Activated CD4-positive, alpha-beta T cell treated with anti-CD3 and anti-CD28 coated beads for 24 hours (primary cell): ENCODE results near the gene MAPK6.
"Not testable (repeated sequence)": the region's sequence is repeated elsewhere in the genome, so short reads cannot be mapped to it uniquely, and the experiment has no call there.

Source experiments
- DNase-seq, 2 donors: peaks; one replicate each; pipeline ENCODE4 v3.0.0-alpha.2; 2020; ENCODE audit warnings: low read depth in 2 of 2

Gene MAPK6

DNA sequence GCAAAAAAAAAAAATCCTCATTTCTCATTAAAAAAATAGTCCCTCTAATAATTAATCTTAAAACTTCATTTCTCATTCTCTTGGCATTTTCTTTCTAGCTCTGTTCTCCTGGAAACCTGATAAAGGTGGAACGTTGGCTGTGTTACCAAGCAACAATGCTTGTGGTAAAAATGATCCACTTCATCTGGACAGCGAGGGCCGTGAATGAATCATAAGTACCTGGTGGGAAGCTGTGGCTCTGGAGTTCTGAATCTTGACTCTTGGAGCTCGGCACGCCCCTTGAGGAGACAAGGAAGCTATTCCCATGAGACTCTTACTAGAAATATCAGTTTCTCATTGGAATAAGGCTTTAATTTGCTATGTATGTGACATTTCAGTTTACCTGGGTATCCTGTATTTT is 61.0 kb downstream of the MAPK6 start:
- DNase-seq: no peak

DNA sequence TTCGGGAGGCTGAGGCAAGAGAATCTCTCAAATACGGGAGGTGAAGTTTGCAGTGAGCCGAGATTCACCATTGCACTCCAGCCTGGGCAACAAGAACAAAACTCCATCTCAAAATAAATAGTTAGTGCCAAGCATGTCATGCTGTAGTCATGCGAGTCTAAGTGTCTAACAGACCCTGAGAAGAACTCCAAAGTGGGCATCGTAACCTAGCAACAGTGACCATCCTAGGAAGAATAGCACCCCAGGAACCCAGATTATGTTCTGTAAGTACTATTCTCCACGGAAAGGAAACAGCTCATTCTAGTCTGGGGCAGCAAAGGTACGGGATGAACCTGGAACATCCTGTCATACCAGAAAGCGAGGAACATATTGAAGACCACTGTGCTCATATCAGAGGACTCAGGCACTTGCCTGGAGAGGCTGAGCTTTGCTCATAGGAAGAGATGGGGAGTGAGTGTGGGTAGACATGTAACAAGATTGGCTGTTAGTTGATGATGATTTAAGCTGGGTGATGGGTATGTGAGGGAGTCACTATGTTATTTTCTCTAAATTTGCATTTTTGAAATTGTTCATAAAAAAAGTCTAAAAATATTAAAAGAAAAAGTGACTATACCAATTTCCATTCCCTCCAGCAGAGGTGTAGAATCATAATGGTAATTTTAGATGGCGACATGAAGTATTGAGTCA is 61.8 kb downstream of the MAPK6 start:
- DNase-seq: no peak

DNA sequence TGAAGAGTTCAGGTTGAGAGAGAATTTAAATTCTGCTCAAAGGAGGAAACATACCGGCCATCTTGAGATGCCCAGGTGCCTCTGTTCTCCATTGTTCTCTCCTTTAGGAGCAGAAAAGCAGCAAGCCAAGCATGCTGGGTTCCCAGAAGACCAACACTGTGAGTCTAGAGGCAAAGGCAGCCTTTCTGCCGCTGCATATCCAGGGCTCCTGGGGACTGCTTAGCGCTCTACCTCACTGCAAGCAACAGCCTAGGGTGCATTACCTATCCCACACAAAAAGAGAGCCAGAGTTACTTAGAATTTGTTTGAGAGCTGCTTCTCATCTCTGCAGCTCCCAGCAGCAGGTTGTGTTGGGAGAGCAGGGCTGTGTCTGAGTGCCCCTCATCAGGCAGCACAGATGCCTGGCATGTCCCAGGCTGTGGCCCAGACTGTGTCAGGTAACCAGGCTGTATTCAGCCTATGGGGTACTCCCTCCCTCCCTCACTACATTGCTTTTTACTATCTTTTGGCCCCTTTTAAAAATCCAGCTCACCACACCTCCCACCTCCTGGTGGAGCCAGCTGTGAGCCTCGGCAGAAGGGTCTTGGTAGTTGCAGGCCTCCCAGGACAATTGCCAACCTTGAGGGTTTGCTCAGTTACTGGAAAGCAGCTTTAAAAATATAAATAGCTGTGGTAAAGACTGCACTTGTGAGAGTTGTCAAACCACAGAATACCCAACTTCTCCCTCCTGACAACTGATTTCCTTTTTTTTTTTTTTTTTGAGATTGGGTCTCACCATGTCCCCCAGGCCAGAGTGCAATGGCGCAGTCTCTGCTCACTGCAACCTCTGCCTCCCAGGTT is 63.4 kb downstream of the MAPK6 start:
- no peak for DNase-seq

DNA sequence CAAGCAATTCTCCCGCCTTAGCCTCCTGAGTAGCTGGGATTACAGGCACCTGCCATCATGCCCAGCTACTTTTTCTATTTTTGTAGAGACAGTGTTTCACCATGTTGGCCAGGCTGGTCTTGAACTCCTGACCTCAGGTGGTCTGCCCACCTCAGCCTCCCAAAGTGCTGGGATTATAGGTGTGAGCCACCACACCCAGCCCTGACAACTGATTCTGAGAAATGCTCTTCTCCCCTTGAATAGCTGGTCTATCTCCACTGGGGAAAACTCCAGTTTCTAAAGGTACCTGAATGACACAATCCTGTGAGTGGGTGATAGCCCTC is 64.0 kb downstream of the MAPK6 start:
- DNase-seq: not testable (repeated sequence)

DNA sequence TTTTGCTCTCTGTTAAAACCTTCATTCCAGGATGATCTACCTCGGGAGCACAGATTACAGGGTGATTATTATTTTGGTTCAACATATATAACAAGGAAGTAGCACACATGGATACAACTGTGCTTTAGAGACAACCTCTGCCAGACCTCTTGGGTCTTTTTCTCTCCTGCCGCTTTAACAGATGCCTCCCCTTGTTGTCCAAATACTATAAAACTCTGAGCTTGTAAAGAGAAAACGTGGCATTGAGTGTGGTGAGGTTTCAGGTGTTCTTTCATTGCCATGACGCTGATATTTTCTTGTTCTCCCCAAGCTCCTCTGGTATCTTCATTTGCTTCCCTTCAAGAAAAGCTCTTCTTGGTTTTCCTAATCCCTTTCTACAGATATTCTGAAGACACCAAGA is 64.6 kb downstream of the MAPK6 start:
- no peak for DNase-seq

DNA sequence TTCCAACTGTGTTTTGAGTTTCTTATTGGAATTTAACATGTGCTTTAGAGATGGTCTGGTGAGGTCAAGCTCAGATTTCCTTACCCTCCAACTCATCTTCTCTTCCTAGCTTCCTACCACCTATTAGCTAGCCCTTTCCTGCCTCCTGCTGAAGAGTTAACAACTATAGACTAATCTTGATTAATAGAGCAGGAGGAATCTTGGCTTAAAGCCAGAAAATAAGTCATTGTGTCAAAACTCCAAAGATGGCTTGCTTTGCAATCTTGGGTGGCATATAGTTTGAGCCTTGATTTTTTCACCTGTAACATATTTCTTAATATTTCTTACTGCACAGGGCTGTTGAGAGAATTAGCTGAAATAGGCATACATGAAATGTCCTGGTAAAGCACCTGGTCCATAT is 66.3 kb downstream of the MAPK6 start:
- DNase-seq: no peak

DNA sequence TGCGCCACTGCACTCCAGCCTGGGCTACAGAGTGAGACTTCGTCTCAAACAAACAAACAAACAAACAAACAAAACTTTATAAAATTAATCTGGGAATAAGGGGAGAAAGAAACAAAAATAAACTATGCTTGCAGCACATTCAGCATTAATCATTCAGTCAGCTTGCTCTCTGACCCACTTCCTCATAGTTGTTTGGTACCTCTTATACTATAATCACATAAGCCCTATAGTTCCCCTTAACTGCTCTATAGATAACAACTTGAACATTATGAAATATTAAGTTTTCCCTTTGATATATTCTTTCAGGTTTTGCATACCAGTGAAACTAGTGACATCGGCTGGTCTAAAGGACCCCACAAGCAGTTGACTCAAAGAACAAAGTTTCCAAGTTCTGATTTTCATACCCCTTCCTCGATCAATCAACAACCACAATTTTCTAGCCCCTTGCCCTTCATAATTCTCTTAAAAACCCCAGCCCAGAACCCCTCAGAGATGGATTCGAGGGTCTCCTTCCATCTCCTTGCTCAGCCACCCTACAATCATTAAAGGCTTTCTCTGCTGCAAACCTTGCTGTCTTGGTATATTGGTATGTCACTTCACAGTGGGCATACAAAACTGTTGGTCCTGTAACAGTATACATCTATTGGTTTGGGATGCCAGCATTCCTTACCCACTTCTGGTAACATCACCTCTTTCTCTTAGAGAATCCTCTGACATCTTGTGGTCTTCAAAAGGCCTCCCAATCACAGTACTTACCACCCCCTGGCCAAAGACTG is 67.2 kb downstream of the MAPK6 start:
- no peak for DNase-seq

DNA sequence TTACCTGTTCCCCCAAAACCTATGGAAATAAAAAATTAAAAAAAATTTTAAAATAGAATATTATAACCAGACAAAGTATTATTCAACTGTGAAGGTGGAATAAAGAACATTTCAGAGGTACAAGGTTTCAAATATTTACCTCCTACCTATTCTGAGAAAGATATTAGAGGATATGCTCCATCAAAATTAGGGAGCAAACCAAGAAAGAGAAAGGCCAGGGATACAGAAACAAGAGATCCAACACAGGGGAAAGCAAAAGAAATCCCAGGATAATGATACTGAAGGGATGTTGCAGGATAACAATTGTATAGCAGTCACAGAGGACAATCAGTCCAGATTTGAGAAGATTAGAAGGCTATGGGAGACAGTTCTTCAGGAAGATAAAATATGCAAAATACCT is 71.2 kb downstream of the MAPK6 start:
- no peak for DNase-seq

DNA sequence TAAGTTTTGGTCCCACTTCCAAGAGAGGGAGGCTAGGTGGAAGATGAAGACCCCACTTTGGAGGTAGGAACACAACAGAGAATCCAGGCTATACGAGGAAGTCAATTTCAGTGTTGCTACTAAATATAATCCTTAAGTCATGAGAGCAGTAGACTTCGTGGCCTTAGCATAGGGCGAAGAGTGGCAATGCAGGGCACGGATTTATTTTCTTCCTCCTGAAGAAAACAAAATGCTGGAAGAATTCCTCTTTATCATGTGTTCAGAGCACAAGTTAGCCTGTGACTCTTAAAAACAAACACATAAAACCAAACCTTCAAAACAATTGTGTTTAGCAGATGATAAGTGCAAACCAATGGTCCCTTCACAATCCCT is 74.1 kb downstream of the MAPK6 start:
- no peak for DNase-seq

DNA sequence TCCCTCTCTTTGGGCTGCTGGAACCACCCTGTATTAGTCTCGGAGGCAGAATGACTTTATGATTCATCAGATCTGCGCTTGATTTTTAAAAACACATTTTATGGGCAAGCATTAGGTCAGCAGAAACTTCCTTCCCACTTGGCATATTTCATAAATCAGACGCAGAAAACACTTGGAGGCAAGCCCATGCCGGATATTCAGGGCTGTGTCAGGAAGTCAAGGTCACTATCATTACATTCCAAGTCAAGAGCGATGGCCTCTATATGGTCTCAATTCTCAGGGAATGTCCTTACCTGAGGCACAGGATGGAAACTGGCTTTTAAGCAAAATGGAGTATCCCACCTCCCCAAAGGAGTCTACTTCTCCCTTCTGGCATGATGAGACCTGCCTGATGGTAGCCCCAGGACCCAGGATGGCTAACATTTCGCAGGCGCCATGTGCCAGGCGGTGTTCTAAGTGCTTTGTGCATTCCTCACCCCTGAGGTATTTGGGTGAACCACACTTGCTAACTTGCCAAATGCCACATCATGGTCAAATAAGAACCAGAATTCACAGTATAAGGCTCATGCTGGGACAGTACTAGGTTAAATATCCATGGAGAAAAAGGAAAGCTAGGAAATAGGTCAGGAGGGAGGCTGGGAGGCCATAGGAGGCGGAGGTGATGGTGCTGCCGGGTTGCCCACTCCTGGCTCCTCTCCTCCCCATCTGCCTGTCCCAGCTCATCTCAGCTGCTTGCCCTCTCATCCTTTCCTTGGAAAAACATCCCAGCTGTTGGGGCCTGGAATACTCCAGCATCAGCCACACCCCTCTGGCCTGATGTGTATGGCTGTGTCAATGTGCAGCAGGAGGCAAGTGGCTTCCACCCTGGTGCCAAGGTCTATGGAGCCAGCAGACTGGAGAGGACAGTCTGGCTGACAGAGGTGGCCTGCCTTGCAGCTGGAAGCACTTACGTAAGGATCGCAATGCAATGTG is 74.8 kb downstream of the MAPK6 start:
- DNase-seq: no peak

DNA sequence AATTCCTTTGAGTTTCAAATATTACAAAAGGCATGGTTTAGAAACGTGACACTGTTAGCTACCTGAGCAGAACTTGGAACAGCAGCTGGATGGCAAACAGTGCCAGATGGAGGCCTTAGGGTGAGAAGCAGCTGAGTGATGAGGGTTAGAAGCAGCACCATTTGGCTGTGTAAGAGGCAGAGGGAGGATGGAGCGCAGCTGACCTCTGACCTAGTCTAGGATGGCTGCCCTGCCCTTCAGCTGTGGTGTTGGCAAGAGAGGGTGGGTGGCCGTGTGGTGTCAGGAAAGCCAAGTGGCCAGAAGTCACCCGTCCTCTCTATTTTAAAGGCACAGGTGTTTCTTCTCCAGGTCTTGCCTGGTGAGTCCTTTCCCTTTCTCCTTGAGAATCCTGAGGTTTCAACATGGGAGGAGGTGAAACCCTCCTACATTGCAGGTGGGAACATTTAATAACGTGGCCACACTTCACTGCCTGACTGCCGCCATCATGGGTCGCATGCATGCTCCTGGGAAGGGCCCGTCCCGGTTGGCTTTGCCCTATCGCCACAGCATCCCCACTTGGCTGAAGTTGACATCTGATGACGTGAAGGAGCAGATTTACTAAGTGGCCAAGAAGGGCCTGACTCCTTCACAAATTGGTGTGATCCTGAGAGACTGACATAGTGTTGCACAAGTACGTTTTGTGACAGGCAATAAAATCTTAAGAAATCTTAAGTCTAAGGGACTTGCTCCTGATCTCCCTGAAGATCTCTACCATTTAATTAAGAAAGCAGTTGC is 76.0 kb downstream of the MAPK6 start:
- DNase-seq: no peak

DNA sequence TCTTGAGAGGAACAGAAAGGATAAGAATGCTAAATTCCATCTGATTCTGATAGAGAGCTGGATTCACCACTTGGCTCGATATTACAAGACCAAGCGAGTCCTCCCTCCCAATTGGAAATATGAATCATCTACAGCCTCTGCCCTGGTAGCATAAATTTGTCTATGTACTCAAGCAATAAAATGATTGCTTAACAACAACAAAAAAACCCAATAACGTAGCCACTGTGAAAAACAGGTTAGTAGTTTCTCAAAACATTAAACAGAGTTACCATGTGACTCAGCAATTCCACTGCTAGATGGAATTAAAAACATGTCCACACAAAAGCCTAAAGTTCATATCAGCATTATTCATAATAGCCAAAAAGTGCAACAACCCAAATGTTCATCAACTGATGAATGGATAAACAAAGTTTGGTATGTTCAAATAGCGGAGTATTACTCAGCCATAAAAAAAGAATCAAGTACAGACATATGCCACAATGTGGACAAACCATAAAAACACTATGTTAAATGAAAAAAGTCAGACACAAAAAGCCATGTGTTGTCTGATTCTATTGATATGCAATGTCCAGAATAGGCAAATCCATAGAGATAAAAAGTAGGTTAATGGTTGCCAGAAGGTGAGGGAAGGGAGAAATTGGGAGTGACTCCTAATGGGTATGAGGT is 76.7 kb downstream of the MAPK6 start:
- no peak for DNase-seq

DNA sequence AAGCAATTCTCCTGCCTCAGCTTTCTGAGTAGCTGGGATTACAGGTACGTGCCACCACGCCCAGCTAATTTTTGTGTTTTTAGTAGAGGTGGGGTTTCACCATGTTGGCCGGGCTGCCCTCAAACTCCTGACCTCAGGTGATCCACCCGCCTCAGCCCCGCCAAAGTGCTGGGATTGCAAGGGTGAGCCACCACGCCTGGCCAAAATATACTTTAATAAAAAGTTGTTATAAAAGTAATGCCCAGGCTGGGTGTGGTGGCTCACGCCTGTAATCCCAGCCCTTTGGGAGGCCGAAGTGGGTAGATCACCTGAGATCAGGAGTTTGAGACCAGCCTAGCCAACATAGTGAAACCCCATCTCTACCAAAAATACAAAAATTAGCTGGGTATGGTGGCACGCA is 77.5 kb downstream of the MAPK6 start:
- not testable (repeated sequence) for DNase-seq

DNA sequence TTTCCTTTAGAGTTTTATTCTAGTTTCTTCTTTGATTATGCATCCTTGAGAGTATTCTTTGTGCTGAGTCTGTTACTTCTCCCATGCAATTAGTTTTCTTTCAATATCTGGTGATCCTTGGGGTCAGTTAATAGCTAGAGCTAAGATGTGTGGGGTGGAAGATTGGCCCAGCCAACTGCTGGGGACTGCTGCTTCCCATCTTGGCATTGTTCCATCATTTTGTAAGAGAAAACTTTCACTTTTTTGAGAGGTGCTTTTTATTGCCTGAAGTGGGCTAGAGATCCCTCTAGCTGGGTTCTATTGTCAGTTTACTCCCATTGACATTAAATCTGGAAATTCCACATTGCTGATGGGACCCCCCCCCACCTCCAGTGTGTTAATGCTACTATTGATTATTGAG is 78.2 kb downstream of the MAPK6 start:
- no peak for DNase-seq

DNA sequence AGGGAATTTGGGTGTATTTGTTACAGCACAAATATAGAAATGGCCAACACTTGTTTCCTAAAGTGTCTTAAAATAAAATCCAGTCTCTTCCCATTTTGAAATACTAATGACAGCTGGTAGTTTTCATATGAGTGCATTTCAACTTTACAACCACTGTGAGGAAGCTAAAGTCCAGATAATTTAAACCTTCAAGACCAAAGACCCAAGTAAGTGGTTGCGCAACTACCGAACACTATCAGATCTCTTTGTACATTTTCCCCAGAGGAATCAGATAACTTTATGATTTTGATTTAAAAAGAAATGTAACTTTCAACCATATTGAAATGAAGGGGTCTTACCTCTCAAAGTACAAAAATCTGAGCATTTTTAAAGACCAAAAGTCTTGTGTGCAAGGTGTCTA is 79.3 kb downstream of the MAPK6 start:
- no peak for DNase-seq

DNA sequence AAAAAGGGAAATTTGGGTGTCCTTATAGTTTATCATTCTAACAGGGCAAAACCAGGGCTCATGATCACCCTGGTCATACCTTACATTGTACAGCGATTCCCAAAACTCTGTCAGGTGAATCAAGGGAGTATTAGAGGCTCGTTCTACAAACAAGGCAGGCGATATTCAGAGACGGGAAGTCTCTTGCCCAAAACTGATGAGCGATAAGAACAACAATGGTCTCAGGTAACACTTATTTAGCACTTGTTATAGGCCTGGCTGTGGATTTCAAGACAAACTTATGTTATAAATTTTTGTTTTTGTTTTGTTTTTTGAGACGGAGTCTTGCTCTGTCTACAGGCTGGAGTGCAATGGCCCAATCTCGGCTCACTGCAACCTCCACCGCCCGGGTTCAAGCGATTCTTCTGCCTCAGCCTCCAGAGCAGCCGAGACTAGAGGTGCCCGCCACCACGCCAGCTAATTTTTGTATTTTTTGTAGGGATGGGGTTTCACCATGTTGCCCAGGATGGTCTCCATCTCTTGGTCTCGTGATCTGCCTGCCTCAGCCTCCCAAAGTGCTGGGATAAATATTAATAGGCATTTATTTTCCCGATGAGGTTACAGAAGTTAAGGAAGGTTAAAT is 80.7 kb downstream of the MAPK6 start:
- no peak for DNase-seq

DNA sequence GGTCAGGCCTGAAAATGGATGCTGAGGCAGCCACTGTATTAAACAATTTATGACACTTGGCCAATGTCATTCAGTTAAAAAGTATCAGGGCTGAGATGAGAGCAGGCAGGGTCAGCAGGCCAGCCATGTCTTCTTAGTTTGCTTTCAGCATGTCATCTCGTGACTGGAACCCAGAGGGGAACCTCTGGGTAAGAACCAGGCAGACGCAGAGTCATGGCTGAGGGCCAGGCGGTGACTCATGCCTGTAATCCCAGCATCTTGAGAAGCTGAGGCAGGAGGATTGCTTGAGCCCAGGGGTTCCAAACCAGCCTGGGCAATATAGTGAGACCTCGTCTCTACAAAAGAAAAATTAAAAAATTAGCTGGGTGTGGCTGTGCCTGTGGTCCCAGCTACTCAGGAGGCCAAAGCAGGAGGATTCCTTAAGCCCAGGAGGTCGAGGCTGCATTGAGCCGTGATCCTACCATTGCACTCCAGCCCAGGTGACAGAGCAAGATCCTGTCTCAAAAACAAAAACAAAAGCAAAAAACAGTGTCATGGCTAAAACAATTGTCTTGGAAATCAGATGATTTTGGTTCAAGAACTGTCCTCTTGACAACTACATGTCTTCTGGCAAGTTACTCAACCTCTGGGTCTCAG is 81.9 kb downstream of the MAPK6 start:
- no peak for DNase-seq

DNA sequence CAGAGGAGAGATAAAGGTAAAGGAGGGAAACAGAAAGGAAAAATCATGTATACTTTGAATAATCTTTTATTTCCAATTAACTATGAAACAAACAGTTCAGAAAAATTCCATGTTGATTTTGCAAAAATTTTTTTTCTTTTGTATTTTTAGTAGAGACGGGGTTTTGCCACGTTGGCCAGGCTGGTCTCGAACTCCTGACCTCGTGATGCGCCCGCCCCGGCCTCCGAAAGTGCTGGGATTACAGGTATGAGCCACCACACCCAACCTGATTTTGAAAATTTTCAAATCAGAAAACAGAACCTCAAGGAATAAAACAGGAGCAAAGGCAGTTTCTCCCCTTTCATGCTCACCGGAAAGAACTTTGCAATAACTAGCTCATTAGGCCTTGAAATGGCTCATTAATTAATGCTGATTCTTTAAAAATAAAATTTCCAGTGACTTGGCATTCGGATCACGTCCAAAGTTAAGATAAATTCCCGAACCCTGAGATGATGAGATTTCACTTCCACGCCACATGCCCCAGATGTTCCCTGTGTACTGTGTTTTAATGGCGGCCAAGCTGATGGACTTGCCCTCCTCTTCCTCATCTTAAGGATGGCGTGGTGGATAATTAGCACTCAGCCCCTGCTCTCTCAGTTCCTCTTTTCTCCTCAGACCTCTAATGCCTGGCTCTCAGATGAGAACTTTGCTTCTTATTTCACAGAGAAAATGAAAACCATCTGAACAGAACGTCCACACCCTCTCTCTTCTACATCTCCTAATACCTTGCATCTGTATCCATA is 82.7 kb downstream of the MAPK6 start:
- no peak for DNase-seq

DNA sequence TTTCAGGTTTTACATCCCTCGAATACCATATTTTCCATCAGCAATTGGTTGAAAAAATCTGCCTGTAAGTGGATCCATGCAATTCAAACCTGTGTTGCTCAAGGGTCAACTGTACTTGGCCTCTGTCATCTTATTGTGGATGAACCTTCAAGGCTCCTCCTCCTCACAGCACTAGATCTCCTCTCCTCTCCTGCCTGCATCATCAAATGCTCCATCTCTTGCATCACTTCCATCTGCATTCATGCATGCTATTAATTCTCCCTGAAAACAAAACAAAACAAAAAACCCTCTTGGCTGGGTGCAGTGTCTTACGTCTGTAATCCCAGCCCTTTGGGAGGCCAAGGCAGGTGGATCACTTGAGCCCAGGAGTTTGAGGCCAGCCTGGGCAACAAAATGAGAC is 83.4 kb downstream of the MAPK6 start:
- DNase-seq: no peak
